CD8-positive, alpha-beta memory T cell (primary cell): ENCODE data around the gene IGSF3. TPM values are rescaled to one million over a fixed set of nuclear protein-coding genes. Genes with fewer than 3 reads are reported as not detected.
"Not testable (repeated sequence)": the region's sequence is repeated elsewhere in the genome, so short reads cannot be mapped to it uniquely, and the experiment has no call there.

Experiments used
- CTCF ChIA-PET: fragments of 350-600 bp; sonication (Branson Sonifier 250); formaldehyde crosslinking; loops from one replicate; lab custom pipeline; 2021; ENCODE audit warnings: antibody characterized with exemption; lab: Charles Lee
- POLR2A ChIA-PET: fragments of 350-600 bp; sonication (Branson Sonifier 250); formaldehyde crosslinking; loops from one replicate; lab custom pipeline; 2021; ENCODE audit warnings: antibody characterized with exemption; lab: Charles Lee
- DNase-seq, 5 donors: peaks; one replicate each; pipeline versions ENCODE4 v3.0.0 to v3.0.0-alpha.2; 2020 to 2022; ENCODE audit warnings: mixed read lengths in 1 of 5
- H3K27ac ChIP-seq: one replicate; pipeline ENCODE4 v1.7.0; 2013; ENCODE audit warnings: low read depth, mild to moderate bottlenecking, low read length, moderate library complexity
- H3K27me3 ChIP-seq: 2 replicates; pipeline ENCODE4 v1.7.0; 2013; ENCODE audit warnings: low read length, mild to moderate bottlenecking; ENCODE audit not compliant: insufficient read depth, poor library complexity, severe bottlenecking
- H3K36me3 ChIP-seq: 2 replicates; pipeline ENCODE4 v1.7.0; 2013; ENCODE audit warnings: mild to moderate bottlenecking, low read length, moderate library complexity; ENCODE audit not compliant: insufficient read depth
- H3K4me1 ChIP-seq: 2 replicates; pipeline ENCODE4 v1.7.0; 2013; ENCODE audit warnings: mild to moderate bottlenecking, low read length, moderate library complexity; ENCODE audit not compliant: insufficient read depth
- H3K4me3 ChIP-seq: 2 replicates; pipeline ENCODE4 v1.7.0; 2013; ENCODE audit warnings: mild to moderate bottlenecking, low read length
- H3K9me3 ChIP-seq: 2 replicates; pipeline ENCODE4 v1.7.0; 2013; ENCODE audit warnings: mild to moderate bottlenecking, low read length
- H3K27ac Mint-ChIP-seq, 8 donors: one replicate each; pipeline ENCODE4 v1.8.0; 2020 to 2021; ENCODE audit warnings: mixed read lengths in 8 of 8, mild to moderate bottlenecking in 6 of 8, inconsistent platforms in 3 of 8, moderate library complexity in 3 of 8
- H3K27me3 Mint-ChIP-seq, 2 donors: one replicate each; pipeline ENCODE4 v1.8.0; 2020 to 2021; ENCODE audit warnings: mixed read lengths in 2 of 2, mild to moderate bottlenecking in 1 of 2, moderate library complexity in 1 of 2
- H3K36me3 Mint-ChIP-seq, 3 donors: one replicate each; pipeline ENCODE4 v1.8.0; 2020 to 2021; ENCODE audit warnings: mixed read lengths in 3 of 3, inconsistent platforms in 1 of 3, mild to moderate bottlenecking in 1 of 3
- H3K4me1 Mint-ChIP-seq, 3 donors: one replicate each; pipeline ENCODE4 v1.8.0; 2020 to 2021; ENCODE audit warnings: mixed read lengths in 3 of 3, inconsistent platforms in 1 of 3, mild to moderate bottlenecking in 1 of 3
- H3K4me3 Mint-ChIP-seq, 7 donors: one replicate each; pipeline ENCODE4 v1.8.0; 2020 to 2021; ENCODE audit warnings: mixed read lengths in 7 of 7, mild to moderate bottlenecking in 6 of 7, moderate library complexity in 4 of 7, inconsistent platforms in 2 of 7
- H3K9me3 Mint-ChIP-seq, 5 donors: one replicate each; pipeline ENCODE4 v1.8.0; 2020 to 2022; ENCODE audit warnings: mixed read lengths in 5 of 5, mild to moderate bottlenecking in 3 of 5, moderate library complexity in 2 of 5, inconsistent platforms in 1 of 5
- polyA plus RNA-seq: library from polyadenylated mRNA; unstranded; fragments of 300-500 nt; fragmentation: Illumina TruSeq; gene quantifications from one replicate; pipeline ENCODE4 v1.2.3, GENCODE V29; 2021
- total RNA-seq, 2 experiments: library from RNA; stranded (reverse); gene quantifications; one replicate each; pipeline ENCODE4 v1.2.3, GENCODE V29; 2021

Gene IGSF3
- total and polyA plus RNA-seq, 3 experiments from 2014 or later = 1.8 to 2.0 TPM; not detected in 1

GRCh38 chr1:116650781-116651180 lies 16.8 kb downstream of the IGSF3 start:
- H3K9me3 ChIP-seq, H3K4me1 Mint-ChIP-seq, H3K27me3 ChIP-seq, CTCF ChIA-PET, H3K4me3 ChIP-seq, DNase-seq, H3K27ac ChIP-seq, H3K4me3 Mint-ChIP-seq, H3K9me3 Mint-ChIP-seq, H3K36me3 ChIP-seq, H3K4me1 ChIP-seq, H3K27ac Mint-ChIP-seq, H3K36me3 Mint-ChIP-seq, POLR2A ChIA-PET: not testable (repeated sequence)
- peaks cover 3 to 25% of the 10 kb centered on the region in 2 donors for H3K27me3 Mint-ChIP-seq

- H3K4me3 Mint-ChIP-seq, POLR2A ChIA-PET, H3K27ac Mint-ChIP-seq, H3K36me3 ChIP-seq, H3K4me1 Mint-ChIP-seq, H3K27ac ChIP-seq, H3K9me3 Mint-ChIP-seq, H3K4me3 ChIP-seq, H3K27me3 ChIP-seq, DNase-seq, H3K9me3 ChIP-seq, H3K36me3 Mint-ChIP-seq, H3K4me1 ChIP-seq, CTCF ChIA-PET: not testable (repeated sequence)
- H3K27me3 Mint-ChIP-seq = peaks cover 5 to 29% of the 10 kb centered on the region in 2 donors
Measured at GRCh38 chr1:116649041-116649440, 18.5 kb downstream of the IGSF3 start.

GRCh38 chr1:116648325-116648724 lies 19.2 kb downstream of the IGSF3 start:
- H3K4me3 ChIP-seq, H3K27me3 ChIP-seq, H3K9me3 ChIP-seq, H3K36me3 ChIP-seq, H3K27ac Mint-ChIP-seq, H3K4me3 Mint-ChIP-seq, H3K9me3 Mint-ChIP-seq, H3K27ac ChIP-seq, H3K4me1 Mint-ChIP-seq, CTCF ChIA-PET, H3K4me1 ChIP-seq, DNase-seq, POLR2A ChIA-PET, H3K36me3 Mint-ChIP-seq: not testable (repeated sequence)
- H3K27me3 Mint-ChIP-seq = peaks cover 5 to 36% of the 10 kb centered on the region in 2 donors

- H3K27ac ChIP-seq, H3K36me3 Mint-ChIP-seq, H3K27me3 ChIP-seq, H3K9me3 Mint-ChIP-seq, H3K9me3 ChIP-seq, POLR2A ChIA-PET, H3K27ac Mint-ChIP-seq, H3K4me1 ChIP-seq, H3K36me3 ChIP-seq, H3K4me3 Mint-ChIP-seq, H3K4me3 ChIP-seq, H3K4me1 Mint-ChIP-seq, CTCF ChIA-PET, DNase-seq: not testable (repeated sequence)
- H3K27me3 Mint-ChIP-seq = peaks cover 5 to 35% of the 10 kb centered on the region in 2 donors
Measured at GRCh38 chr1:116647186-116647585, 20.3 kb downstream of the IGSF3 start.

GRCh38 chr1:116646673-116647170 lies 20.8 kb downstream of the IGSF3 start:
- H3K4me1 ChIP-seq, H3K9me3 ChIP-seq, DNase-seq, H3K4me1 Mint-ChIP-seq, H3K4me3 ChIP-seq, POLR2A ChIA-PET, H3K27ac ChIP-seq, H3K36me3 Mint-ChIP-seq, H3K9me3 Mint-ChIP-seq, CTCF ChIA-PET, H3K36me3 ChIP-seq, H3K27me3 ChIP-seq: not testable (repeated sequence)
- H3K4me3 Mint-ChIP-seq = peak overlapping the region in 1 of 7 donors; percentile 12
- peaks cover 5 to 37% of the 10 kb centered on the region in 2 donors for H3K27me3 Mint-ChIP-seq
- peak overlapping the region in 1 of 8 donors; percentile 65 for H3K27ac Mint-ChIP-seq

- CTCF ChIA-PET, POLR2A ChIA-PET: not testable (repeated sequence)
Measured at GRCh38 chr1:116645802-116646672, 21.5 kb downstream of the IGSF3 start.

GRCh38 chr1:116644993-116645392 lies 22.5 kb downstream of the IGSF3 start:
- H3K27me3 ChIP-seq, H3K36me3 ChIP-seq, H3K4me3 Mint-ChIP-seq, H3K9me3 ChIP-seq, H3K4me3 ChIP-seq, DNase-seq, H3K27ac ChIP-seq, POLR2A ChIA-PET, CTCF ChIA-PET, H3K9me3 Mint-ChIP-seq, H3K4me1 Mint-ChIP-seq, H3K36me3 Mint-ChIP-seq, H3K4me1 ChIP-seq: not testable (repeated sequence)
- Mint-ChIP-seq H3K27ac (peak overlapping the region in 1 of 8 donors; percentile 11), H3K27me3 (peaks cover 5 to 36% of the 10 kb centered on the region in 2 donors)

More at GRCh38 chr1:116645802-116646672, 21.5 kb downstream of the IGSF3 start:
- not testable (repeated sequence) for H3K36me3 ChIP-seq, H3K4me3 ChIP-seq, H3K4me1 Mint-ChIP-seq, H3K27me3 ChIP-seq, H3K27ac ChIP-seq, H3K36me3 Mint-ChIP-seq, H3K9me3 Mint-ChIP-seq, H3K9me3 ChIP-seq, H3K27ac Mint-ChIP-seq, H3K4me1 ChIP-seq, DNase-seq
- Mint-ChIP-seq H3K27me3 (peaks cover 5 to 33% of the 10 kb centered on the region in 2 donors), H3K4me3 (peak overlapping the region in 1 of 7 donors; percentile 12)

GRCh38 chr1:116644096-116644495 lies 23.4 kb downstream of the IGSF3 start:
- POLR2A ChIA-PET, H3K4me1 ChIP-seq, DNase-seq, H3K27ac ChIP-seq, CTCF ChIA-PET, H3K4me3 ChIP-seq, H3K36me3 ChIP-seq, H3K27me3 ChIP-seq, H3K36me3 Mint-ChIP-seq, H3K9me3 Mint-ChIP-seq, H3K4me3 Mint-ChIP-seq, H3K9me3 ChIP-seq, H3K27ac Mint-ChIP-seq, H3K4me1 Mint-ChIP-seq: not testable (repeated sequence)
- peaks cover 5 to 27% of the 10 kb centered on the region in 2 donors for H3K27me3 Mint-ChIP-seq
